BE2C (cell line): ENCODE data around the gene UNC93B1.

Source experiments
- DNase-seq: peaks from one replicate; pipeline ENCODE4 v3.0.0-alpha.2; 2020
- H3K27me3 ChIP-seq: fragments of 250-450 bp; sonication (Bioruptor Pico); 2 replicates; pipeline ENCODE4 v1.5.1; 2020; ENCODE audit warnings: mild to moderate bottlenecking
- H3K36me3 ChIP-seq: fragments of 250-450 bp; sonication (Bioruptor Pico); 2 replicates; pipeline ENCODE4 v1.5.1; 2020; ENCODE audit warnings: mild to moderate bottlenecking
- H3K4me1 ChIP-seq: fragments of 250-450 bp; sonication (Bioruptor Pico); 2 replicates; pipeline ENCODE4 v1.5.1; 2020
- H3K4me3 ChIP-seq: 2 replicates; pipeline ENCODE4 v1.5.1; 2011; ENCODE audit warnings: low read depth, low read length
- H3K9me3 ChIP-seq: fragments of 250-450 bp; sonication (Bioruptor Pico); 2 replicates; pipeline ENCODE4 v1.5.1; 2020
- CTCF ChIP-seq: IDR thresholded peaks from 2 replicates; pipeline ENCODE4 v1.5.1; 2012; ENCODE audit warnings: mild to moderate bottlenecking, low read depth, low read length

Gene UNC93B1

DNA sequence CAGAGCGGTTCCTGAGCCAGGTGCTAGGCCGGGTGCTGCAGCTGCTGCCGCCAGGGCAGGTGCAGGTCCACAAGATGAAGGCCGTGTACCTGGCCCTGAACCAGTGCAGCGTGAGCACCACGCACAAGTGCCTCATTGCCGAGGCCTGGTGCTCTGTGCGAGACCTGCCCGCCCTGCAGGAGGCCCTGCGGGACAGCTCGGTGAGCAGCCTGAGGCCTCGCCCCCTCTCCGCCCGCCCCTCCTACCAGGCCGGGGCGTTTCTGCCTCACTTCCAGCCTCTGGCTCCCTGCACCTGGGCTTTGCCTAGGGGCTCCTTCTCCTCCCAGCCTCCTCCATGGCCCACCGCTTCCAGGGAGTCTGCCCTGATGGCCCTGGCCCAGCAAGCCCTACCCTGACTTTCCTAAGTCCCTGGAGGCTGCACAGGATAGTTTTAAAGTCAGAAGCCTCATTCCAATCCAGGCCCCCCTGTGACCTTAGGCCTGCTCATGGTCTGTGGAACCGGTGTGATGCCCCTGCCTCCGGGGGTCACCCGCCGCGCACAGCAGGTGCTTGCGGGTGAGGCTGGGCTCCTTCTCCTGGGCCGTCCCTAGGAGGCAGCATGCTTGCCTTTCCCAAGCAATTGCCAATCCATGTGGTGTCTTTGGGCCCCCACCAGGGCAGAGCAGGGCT, 40.4 kb upstream of the UNC93B1 start:
- TF ChIP-seq CTCF: peak; percentile 25; the same call in 1 of the 2 replicates
- DNase-seq: peak; percentile 46
- H3K36me3 ChIP-seq: no peaks in the 10 kb centered on the region
- peaks cover 33% of the 10 kb centered on the region for H3K4me1 ChIP-seq
- H3K27me3 ChIP-seq: no peaks in the 10 kb centered on the region
- H3K9me3 ChIP-seq: no peaks in the 10 kb centered on the region
- H3K4me3 ChIP-seq: peak overlapping the region; percentile 46; the same call in 1 of the 2 replicates

DNA sequence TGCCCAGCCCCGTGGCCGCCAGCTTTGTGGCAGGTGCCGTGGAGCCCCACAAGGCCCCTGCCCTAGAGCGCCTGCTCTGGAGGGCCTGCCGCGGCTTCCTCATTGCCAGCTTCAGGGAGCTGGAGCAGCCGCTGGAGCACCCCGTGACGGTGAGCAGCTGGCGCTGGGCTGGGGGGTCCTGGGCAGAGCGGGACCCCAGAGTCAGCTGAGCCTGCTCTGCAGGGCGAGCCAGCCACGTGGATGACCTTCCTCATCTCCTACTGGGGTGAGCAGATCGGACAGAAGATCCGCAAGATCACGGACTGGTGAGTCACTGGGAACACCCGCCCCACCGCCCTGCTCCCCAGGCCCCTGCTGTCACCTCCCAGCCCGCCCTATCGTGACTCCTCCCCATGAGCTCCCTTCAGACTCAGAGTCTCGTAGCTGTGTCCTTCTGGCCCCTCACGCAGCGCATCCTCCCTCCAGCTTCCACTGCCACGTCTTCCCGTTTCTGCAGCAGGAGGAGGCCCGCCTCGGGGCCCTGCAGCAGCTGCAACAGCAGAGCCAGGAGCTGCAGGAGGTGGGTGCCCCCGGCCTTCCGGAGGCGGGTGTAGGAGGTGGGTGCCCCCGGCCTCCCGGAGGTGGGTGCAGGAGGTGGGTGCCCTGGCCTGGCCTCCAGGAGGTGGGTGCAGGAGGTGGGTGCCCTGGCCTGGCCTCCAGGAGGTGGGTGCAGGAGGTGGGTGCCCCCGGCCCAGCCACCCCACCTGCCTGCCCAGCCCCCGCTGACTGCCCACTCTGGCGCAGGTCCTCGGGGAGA, 39.6 kb upstream of the UNC93B1 start:
- H3K4me1 ChIP-seq: peaks cover 36% of the 10 kb centered on the region
- H3K27me3 ChIP-seq: no peaks in the 10 kb centered on the region
- peak; percentile 86 for DNase-seq
- H3K9me3 ChIP-seq: no peaks in the 10 kb centered on the region
- no peak for TF ChIP-seq CTCF
- H3K4me3 ChIP-seq: peak overlapping the region; percentile 46
- no peaks in the 10 kb centered on the region for H3K36me3 ChIP-seq

DNA sequence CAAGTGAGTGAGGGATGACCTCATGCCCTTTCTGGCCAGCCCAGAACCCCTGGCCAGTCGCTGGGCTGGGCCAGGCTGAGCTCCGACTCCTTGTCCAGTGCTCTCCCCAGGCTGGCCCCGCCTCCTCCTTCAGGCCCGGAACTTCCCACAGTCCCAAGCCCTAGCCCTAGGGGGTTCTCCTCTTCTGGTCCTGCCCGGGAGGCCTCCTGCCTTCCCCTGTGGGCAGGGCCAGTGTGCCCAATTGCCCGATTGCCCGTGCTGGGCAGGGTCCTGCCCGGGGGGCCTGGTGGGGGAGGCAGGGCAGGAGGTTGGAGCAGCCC, 39.1 kb upstream of the UNC93B1 start:
- TF ChIP-seq CTCF: no peak
- Histone ChIP-seq H3K4me1 (peaks cover 41% of the 10 kb centered on the region), H3K9me3 (no peaks in the 10 kb centered on the region), H3K27me3 (no peaks in the 10 kb centered on the region), H3K36me3 (no peaks in the 10 kb centered on the region), H3K4me3 (peak overlapping the region; percentile 46)
- DNase-seq: no peak

GRCh38 chr11:68042219-68043028, 38.5 kb upstream of the UNC93B1 start:
- TF ChIP-seq CTCF: no peak
- H3K36me3 ChIP-seq: no peaks in the 10 kb centered on the region
- no peaks in the 10 kb centered on the region for H3K9me3 ChIP-seq
- peak; percentile 22 for DNase-seq
- no peaks in the 10 kb centered on the region for H3K27me3 ChIP-seq
- peaks cover 44% of the 10 kb centered on the region for H3K4me1 ChIP-seq
- H3K4me3 ChIP-seq: no peak overlapping the region

- TF ChIP-seq CTCF: no peak
- Histone ChIP-seq H3K36me3 (no peaks in the 10 kb centered on the region), H3K9me3 (no peaks in the 10 kb centered on the region), H3K4me1 (peaks cover 44% of the 10 kb centered on the region), H3K27me3 (no peaks in the 10 kb centered on the region), H3K4me3 (no peak overlapping the region)
- no peak for DNase-seq
Observed at GRCh38 chr11:68041617-68042218, 37.8 kb upstream of the UNC93B1 start.
